Activated CD4-positive, alpha-beta T cell treated with anti-CD3 and anti-CD28 coated beads, Interleukin-2, amount 10 ng/mL, durations not matched to agents 24 days and 14 days (primary cell): ENCODE data around the gene TLK1. TPM values are rescaled to one million over a fixed set of nuclear protein-coding genes. Genes with fewer than 3 reads are reported as not detected.

Experiments
- DNase-seq: peaks from one replicate; pipeline ENCODE4 v3.0.0; 2022
- H3K27ac Mint-ChIP-seq: one replicate; pipeline ENCODE4 v1.8.0; 2022; ENCODE audit warnings: mild to moderate bottlenecking, mixed read lengths
- H3K27me3 Mint-ChIP-seq: one replicate; pipeline ENCODE4 v1.8.0; 2022; ENCODE audit warnings: mixed read lengths
- H3K36me3 Mint-ChIP-seq: one replicate; pipeline ENCODE4 v1.8.0; 2022; ENCODE audit warnings: low read depth, mild to moderate bottlenecking, mixed read lengths
- H3K4me1 Mint-ChIP-seq: one replicate; pipeline ENCODE4 v1.8.0; 2021; ENCODE audit warnings: mixed read lengths
- H3K4me3 Mint-ChIP-seq: one replicate; pipeline ENCODE4 v1.8.0; 2022; ENCODE audit warnings: mild to moderate bottlenecking, moderate library complexity, mixed read lengths
- H3K9me3 Mint-ChIP-seq: one replicate; pipeline ENCODE4 v1.8.0; 2021; ENCODE audit warnings: mixed read lengths
- intact Hi-C: fragments of 100-400 bp; cut with micrococcal nuclease; formaldehyde crosslinking; loops from one replicate; pipeline ENCODE4 v1.15.1; 2023
- total RNA-seq: library from RNA; stranded (reverse); gene quantifications from 2 replicates; pipeline ENCODE4 v1.2.3, GENCODE V29; 2022

Gene TLK1
- total RNA-seq: 91.8 and 94.9 TPM in 2 replicates

DNA sequence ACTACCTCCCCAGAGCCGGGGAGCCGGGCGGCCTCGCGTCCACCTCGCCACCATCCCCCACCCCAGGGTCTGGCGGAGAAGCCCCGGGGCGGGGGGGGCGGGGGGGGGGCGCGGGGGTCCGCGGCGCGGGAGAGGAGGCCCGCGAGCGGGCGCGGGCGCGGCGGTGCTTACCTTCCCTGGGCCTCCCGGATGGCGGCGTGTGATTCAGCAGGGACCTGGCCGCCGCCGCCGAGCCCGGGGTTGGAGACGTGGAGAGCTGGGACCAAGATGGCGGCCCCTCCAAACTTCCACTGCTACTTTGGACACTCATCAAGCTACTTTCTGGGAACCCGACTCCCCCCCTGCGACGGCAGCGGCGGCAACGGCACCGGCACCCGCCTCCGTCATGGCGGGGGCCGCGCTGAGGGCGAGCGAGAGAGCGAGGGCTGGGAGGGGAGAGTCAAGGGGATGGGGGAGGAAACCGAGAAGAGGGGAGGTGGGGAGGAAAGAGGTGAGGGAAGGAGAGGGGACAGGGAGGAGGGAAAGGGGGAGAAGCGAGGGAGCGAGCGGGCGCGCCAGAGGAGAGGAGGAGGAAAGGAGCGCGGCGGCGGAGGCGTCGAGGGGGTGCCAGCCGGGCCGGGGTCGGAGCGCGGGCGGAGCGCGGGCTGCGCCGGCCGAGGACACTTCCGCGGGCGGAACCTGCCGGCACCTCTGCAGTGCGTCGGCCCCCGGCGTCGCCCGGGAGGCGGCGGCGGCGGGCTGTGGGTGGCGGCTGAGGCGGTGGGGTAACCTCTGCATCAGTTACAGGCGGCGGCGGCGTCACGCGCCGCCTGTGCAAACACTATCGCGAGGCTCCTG lies at the start of gene TLK1:
TSS of gene TLK1 (minus strand) at position 775 of the 837 bp plus-strand sequence. CDS start at position 310, 465 bp downstream.
- H3K36me3 Mint-ChIP-seq: peaks cover 6% of the 10 kb centered on the region
- DNase-seq: peak; percentile 93
- H3K27ac Mint-ChIP-seq: peak within 1 kb of the TSS; percentile 98
- H3K4me1 Mint-ChIP-seq: peaks cover 49% of the 10 kb centered on the region
- peak within 1 kb of the TSS; percentile 92 for H3K4me3 Mint-ChIP-seq
- no peaks in the 10 kb centered on the region for H3K9me3 Mint-ChIP-seq
- H3K27me3 Mint-ChIP-seq: no peaks in the 10 kb centered on the region
- intact Hi-C loops: loop anchor here (1.0 to 5.0 kb wide), 7 partner anchors 52 to 798 kb away; partner anchors contain the start of genes CYBRD1, DCAF17 and GORASP2

DNA sequence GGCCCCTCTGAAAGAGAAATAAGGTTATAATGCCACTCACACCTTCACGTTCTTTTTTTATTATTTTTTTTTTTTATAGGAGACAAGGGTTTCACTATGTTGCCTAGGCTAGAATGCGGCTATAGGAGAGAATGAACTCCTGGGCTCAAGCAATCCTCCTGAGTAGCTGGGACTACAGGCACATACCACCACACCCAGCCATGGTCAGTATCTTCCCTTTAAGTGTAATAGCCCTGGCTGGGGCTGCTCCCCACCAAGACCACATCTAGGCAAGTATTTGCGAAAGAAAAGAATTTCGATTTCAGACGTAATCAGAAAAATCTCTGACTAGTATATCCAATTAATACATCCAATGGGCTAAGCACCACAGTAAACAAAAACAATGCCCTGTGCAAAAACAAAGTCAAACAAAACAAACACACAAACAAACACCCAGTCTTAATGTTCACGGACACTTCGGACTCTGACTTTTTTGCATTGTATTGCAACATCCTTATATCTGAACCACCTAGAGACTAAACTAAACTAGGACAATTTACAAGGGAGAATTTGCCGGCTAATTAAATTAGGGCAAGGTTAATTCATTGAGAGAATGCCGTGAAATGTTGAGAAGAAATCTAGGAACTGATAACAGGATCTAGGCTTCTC lies 49.6 kb upstream of the TLK1 start:
- Mint-ChIP-seq H3K4me3 (no peak overlapping the region), H3K27me3 (peaks cover 3% of the 10 kb centered on the region), H3K9me3 (peaks cover 14% of the 10 kb centered on the region), H3K36me3 (no peaks in the 10 kb centered on the region), H3K4me1 (peaks cover 27% of the 10 kb centered on the region), H3K27ac (no peak overlapping the region)
- no peak for DNase-seq
- intact Hi-C loops: loop anchor here (5.0 kb wide), 2 partner anchors 37 to 48 kb away; partner anchors contain the start of gene TLK1

DNA sequence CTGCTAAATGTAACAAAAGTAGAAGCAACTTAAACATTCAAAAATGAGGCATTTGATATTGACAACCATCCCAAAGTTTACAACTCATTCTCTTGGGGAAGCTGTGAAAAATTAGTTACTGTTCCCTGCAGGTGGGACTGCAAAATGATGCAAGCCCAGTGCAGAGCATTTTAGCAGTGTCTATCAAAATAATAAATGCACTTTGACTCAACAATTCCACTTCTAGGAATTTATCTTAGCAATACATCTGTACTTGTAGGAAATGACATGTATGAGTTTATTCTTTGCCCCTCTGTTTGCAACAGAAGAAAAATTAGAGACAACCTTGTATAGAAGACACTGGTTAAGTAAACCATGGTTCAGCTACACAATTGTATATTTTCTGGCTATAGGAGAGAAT lies 48.0 kb upstream of the TLK1 start:
- Mint-ChIP-seq H3K27me3 (peaks cover 3% of the 10 kb centered on the region), H3K36me3 (no peaks in the 10 kb centered on the region), H3K9me3 (peaks cover 14% of the 10 kb centered on the region), H3K27ac (no peak overlapping the region), H3K4me1 (peaks cover 24% of the 10 kb centered on the region), H3K4me3 (no peak overlapping the region)
- intact Hi-C loops: no loop called here
- no peak for DNase-seq

DNA sequence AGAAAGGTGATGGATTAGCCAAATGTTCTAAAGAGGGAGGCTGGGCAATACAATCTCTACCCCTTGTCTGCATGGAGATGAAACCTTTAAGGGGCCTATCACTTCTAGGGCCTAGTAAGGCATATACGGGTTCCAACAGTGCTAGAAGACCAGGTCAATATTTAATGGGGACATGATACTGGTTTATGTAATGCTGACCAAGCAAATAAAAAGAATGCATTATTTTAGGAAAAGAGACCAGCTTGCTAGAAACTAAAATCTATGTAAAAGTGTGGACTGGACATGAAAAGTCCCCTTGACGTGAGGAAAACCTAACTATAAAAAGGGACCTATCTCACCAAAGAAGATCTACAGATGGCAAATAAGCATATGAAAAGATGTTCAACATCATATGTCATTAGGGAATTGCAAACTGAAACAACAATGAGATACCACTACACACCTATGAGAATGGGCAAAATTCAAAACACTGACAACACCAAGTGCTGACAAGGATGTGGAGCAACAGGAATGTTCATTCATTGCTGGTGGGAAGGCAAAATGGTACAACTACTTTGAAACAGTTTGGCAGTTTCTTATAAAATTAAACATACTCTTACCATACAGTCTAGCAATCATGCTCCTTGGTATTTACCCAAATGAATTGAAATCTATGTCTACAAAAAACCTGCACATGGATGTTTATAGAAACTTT lies 45.9 kb upstream of the TLK1 start:
- peaks cover 14% of the 10 kb centered on the region for H3K9me3 Mint-ChIP-seq
- H3K27ac Mint-ChIP-seq: no peak overlapping the region
- peaks cover 21% of the 10 kb centered on the region for H3K4me1 Mint-ChIP-seq
- no peaks in the 10 kb centered on the region for H3K36me3 Mint-ChIP-seq
- no peak overlapping the region for H3K4me3 Mint-ChIP-seq
- H3K27me3 Mint-ChIP-seq: peaks cover 3% of the 10 kb centered on the region
- DNase-seq: no peak
- intact Hi-C loops: no loop called here

DNA sequence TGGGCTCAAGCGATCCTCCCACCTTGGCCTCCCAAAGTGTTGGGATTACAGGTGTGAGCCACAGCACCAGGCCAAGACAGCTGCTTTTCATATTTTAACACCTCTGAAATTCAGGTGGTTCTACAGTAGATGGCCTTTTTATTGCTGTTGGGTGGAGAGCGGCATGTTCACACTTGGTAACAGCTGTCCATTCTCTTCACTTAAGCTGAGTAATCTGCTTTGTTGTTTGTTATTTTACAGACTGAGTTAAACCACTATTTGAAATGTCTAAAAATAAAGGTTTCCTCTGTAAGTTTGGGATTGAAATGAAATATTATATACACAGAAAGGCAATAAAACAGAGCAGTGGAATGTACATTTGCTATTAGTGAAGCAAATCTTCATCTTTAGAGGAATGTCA lies 44.9 kb upstream of the TLK1 start:
- Mint-ChIP-seq H3K27me3 (peaks cover 3% of the 10 kb centered on the region), H3K36me3 (no peaks in the 10 kb centered on the region), H3K27ac (no peak overlapping the region), H3K4me1 (peaks cover 12% of the 10 kb centered on the region), H3K9me3 (peaks cover 14% of the 10 kb centered on the region), H3K4me3 (no peak overlapping the region)
- intact Hi-C loops: no loop called here
- DNase-seq: no peak

DNA sequence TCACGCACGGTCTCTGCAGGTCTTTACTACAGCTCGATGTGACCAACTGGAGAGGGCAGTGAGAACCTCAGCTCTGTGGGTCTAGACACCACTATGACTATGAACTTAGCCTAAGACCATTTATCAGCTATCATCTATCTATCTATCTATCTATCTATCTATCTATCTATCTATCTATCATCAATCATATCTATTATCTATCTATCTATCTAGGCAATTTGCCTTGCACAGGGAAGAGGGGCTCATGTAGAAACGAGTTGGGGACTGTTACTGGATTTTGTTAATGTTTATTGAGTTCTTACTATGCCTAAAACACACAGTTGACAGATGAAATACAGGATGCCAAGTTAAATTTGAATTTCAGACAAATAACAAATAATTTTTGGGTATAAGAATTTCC lies 41.1 kb upstream of the TLK1 start:
- Mint-ChIP-seq H3K9me3 (peaks cover 8% of the 10 kb centered on the region), H3K27ac (no peak overlapping the region), H3K4me3 (no peak overlapping the region), H3K27me3 (peaks cover 6% of the 10 kb centered on the region), H3K4me1 (no peaks in the 10 kb centered on the region), H3K36me3 (no peaks in the 10 kb centered on the region)
- intact Hi-C loops: no loop called here
- DNase-seq: no peak

DNA sequence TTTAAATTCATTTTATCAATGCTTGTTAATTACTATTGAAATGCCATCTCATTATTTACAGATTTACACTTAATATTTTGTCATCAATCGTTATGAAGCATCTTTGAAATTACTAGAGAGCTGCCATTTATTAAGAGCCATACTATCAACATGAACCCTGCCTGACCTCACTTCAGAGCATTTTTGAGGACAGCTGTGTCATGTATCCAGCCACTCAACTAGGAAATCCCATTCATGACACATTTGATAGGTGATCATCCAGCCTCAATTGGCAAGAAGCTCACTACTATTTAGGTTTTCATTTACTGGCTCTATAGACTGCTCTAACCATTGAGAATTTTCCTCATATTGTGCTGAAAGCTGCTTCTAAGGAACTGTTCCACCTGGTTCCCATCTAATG lies 40.6 kb upstream of the TLK1 start:
- DNase-seq: no peak
- Mint-ChIP-seq H3K36me3 (no peaks in the 10 kb centered on the region), H3K4me1 (no peaks in the 10 kb centered on the region), H3K27ac (no peak overlapping the region), H3K27me3 (peaks cover 6% of the 10 kb centered on the region), H3K4me3 (no peak overlapping the region), H3K9me3 (peaks cover 3% of the 10 kb centered on the region)
- intact Hi-C loops: no loop called here

DNA sequence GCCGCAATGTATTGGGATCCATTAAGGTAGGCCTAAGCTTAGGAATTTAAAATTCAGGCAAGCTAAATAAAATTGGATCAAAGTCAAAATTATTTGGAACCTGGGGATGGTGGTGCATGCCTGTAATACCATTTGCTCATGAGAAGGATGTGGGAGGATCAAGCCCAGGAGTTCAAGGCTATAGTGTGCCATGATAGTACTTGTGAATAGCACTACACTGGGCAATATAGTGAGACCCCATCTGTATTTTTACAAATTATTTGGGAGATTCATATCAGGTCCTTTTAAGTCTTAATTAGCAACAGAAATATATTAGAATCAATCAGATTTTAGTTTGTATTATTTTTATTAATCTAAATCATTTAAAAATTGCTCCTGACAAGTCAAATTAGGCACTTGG lies 39.8 kb upstream of the TLK1 start:
- intact Hi-C loops: no loop called here
- H3K4me1 Mint-ChIP-seq: no peaks in the 10 kb centered on the region
- no peaks in the 10 kb centered on the region for H3K36me3 Mint-ChIP-seq
- H3K4me3 Mint-ChIP-seq: no peak overlapping the region
- no peak for DNase-seq
- H3K9me3 Mint-ChIP-seq: no peaks in the 10 kb centered on the region
- peaks cover 6% of the 10 kb centered on the region for H3K27me3 Mint-ChIP-seq
- H3K27ac Mint-ChIP-seq: no peak overlapping the region

DNA sequence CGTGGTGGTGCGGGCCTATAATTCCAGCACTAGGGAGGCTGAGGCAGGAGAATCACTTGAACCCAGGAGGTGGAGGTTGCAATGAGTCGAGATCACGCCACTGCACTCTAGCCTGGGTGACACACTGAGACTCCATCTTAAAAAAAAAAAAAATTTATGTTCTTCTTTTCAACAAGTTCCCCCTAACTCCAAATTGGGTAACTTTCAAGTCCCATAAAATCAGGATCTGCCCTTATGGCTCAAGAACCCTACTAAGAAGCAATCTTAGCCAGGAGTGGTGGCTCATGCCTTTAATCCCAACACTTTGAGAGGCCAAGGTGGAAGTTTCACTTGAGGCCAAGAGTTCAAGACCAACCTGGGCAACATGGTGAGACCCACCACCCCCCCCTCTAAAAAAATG lies 30.3 kb upstream of the TLK1 start:
- no peaks in the 10 kb centered on the region for H3K4me1 Mint-ChIP-seq
- no peak overlapping the region for H3K4me3 Mint-ChIP-seq
- DNase-seq: no peak
- intact Hi-C loops: no loop called here
- H3K9me3 Mint-ChIP-seq: no peaks in the 10 kb centered on the region
- H3K27me3 Mint-ChIP-seq: no peaks in the 10 kb centered on the region
- no peaks in the 10 kb centered on the region for H3K36me3 Mint-ChIP-seq
- H3K27ac Mint-ChIP-seq: no peak overlapping the region

DNA sequence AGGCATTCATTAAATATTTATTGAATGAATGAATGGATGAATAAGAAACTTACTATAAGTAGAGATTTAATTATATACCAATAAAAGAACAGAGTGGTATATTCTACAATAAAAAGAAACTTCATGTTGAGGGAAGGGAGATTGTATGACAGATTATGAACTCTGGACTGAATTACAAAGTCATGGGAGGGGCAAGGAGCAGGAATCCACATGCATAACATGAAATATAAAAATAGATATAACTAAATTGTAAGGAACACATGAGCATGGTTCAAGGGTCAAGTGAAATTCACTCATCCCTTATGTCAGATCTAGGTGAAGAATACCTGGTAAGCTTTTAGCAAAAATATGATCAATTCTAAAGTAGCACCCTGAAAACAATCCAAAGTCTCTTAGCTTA lies 27.1 kb upstream of the TLK1 start:
- no peak for DNase-seq
- H3K4me3 Mint-ChIP-seq: no peak overlapping the region
- H3K4me1 Mint-ChIP-seq: no peaks in the 10 kb centered on the region
- no peaks in the 10 kb centered on the region for H3K36me3 Mint-ChIP-seq
- H3K27ac Mint-ChIP-seq: no peak overlapping the region
- peaks cover 2% of the 10 kb centered on the region for H3K27me3 Mint-ChIP-seq
- peaks cover 4% of the 10 kb centered on the region for H3K9me3 Mint-ChIP-seq
- intact Hi-C loops: no loop called here

DNA sequence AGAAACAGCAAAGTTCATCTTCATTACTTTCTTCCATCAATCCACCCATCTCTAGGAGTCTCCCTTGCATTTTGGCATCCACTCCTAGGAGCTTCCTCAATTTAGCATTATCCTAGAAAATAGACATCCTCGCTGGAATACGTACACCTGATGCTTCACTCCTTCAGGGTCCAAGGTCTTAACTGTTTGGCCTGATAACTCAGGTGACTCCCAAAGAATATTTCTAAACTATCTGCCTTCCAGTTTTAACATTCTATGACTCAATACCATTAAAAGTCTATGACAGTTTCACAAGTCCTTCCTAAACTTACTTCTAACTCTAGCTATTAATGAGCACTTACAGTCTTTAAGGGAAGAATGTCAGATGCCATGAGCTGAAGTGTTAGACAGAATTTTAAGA lies 26.5 kb upstream of the TLK1 start:
- intact Hi-C loops: no loop called here
- peaks cover 3% of the 10 kb centered on the region for H3K27me3 Mint-ChIP-seq
- H3K36me3 Mint-ChIP-seq: no peaks in the 10 kb centered on the region
- no peak for DNase-seq
- no peak overlapping the region for H3K27ac Mint-ChIP-seq
- H3K4me3 Mint-ChIP-seq: no peak overlapping the region
- H3K4me1 Mint-ChIP-seq: no peaks in the 10 kb centered on the region
- peaks cover 4% of the 10 kb centered on the region for H3K9me3 Mint-ChIP-seq

DNA sequence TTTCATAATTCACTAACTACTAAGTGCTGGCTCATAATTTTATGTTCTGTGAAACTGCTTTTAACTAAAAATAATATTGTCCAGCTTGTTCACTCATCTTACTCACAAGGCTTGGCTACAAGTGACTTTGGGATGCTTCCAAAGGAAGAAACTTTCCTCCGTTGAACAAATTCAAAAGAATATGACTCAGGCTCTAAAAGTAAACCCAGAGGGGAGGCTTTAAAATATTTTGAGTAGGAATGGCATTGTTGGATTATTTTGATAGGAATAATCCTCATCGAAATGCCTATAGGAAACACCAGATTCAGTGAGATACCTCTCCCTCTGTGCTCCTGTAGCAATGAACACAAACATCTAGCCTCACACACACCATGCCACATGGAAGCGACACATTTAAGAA lies 25.2 kb upstream of the TLK1 start:
- H3K9me3 Mint-ChIP-seq: peaks cover 4% of the 10 kb centered on the region
- DNase-seq: no peak
- intact Hi-C loops: no loop called here
- peaks cover 3% of the 10 kb centered on the region for H3K27me3 Mint-ChIP-seq
- H3K4me3 Mint-ChIP-seq: no peak overlapping the region
- no peaks in the 10 kb centered on the region for H3K36me3 Mint-ChIP-seq
- H3K4me1 Mint-ChIP-seq: no peaks in the 10 kb centered on the region
- no peak overlapping the region for H3K27ac Mint-ChIP-seq

DNA sequence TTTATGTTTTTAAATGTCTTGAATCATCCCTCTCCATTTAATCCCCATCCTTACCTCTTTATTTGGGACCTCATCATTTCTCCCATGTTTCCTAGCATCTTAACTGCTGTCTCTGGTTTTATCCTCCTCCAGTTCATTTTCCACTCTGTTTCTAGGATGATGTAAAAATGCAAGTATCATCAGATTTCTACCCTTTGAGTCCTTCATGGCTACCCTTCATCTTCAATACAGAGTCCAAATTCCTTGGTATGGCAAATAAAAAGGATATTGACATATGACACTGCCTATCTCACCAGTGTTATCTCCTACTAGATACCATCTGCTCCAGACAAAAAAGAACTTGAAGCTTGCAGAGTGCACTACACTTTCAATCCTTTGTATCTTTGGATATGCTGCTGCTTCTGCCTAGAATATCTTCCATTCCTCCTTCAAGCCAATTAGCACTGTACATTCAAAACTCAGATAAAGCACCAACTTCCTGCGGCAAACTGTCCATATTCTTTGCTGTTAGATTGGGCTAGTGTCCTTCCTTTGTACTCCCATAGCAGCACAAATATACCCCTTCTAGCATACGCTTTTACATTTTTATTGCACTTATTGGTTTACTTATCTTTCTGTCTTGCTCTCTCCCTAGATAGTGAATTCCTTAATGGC lies 24.6 kb upstream of the TLK1 start:
- DNase-seq: no peak
- Mint-ChIP-seq H3K27ac (no peak overlapping the region), H3K36me3 (no peaks in the 10 kb centered on the region), H3K27me3 (peaks cover 3% of the 10 kb centered on the region), H3K9me3 (peaks cover 4% of the 10 kb centered on the region), H3K4me3 (no peak overlapping the region), H3K4me1 (no peaks in the 10 kb centered on the region)
- intact Hi-C loops: no loop called here
